Spleen (tissue), 7 donors: ENCODE measurements around the gene RCAN3.

ENCODE experiments used
- CTCF ChIP-seq, 11 experiments: fragments of 200-600 bp in 7 of 11; fragments of 450-650 bp in 4 of 11; sonication (generic) in 4 of 11; IDR thresholded peaks in 8 of 11; conservative IDR thresholded peaks in 3 of 11; 1 replicate in 7 of 11; 2 replicates in 4 of 11; pipeline versions ENCODE4 v1.4.0 to v1.8.0; 2016 to 2021; ENCODE audit warnings: antibody characterized with exemption in 11 of 11, inconsistent platforms in 4 of 11, mild to moderate bottlenecking in 1 of 11
- POLR2A ChIP-seq, 3 donors: fragments of 450-650 bp; IDR thresholded peaks; one replicate each; pipeline ENCODE4 v1.5.1; 2017; ENCODE audit warnings: antibody characterized with exemption in 3 of 3, mild to moderate bottlenecking in 1 of 3
- donor health status: DM: no; HTN: no; CAD: no; lungs with moderate emphysema.
- donor health status: DM: no; HTN: no; CAD: no.
- donor health status: DM: no; HTN: no; CAD: no.

DNA sequence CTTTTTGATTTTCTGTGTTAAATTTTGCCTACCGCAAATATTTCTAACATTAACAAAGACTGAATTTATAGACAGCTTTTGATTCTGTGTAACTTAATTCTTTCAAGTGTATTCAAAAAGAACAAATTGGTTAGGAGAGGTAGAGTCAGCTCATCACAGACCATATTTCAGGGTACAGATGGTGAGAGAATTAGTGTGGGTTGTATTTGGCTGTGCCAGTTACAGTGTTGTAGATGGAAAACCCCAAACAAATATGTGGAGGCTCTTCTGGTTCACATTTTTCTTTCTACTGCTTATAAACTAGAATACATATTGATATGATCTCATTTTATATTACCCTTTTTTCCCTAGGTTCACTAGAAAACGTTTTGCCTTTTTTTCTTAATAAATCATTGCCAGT, 11.1 kb downstream of the RCAN3 start:
- TF ChIP-seq CTCF (IDR thresholded peaks at IDR 0.05 in 8 of 11, conservative IDR thresholded peaks at IDR 0.05 in 3 of 11) = no peak
- no peak for TF ChIP-seq POLR2A (IDR thresholded peaks at IDR 0.05)
